SK-N-SH (cell line): ENCODE measurements around the gene SCN9A.

Experiments used
- CTCF ChIP-seq: fragments of 200-600 bp; sonication (generic); IDR thresholded peaks from 2 replicates; pipeline ENCODE4 v1.6.1; 2017; ENCODE audit warnings: antibody characterized with exemption, mild to moderate bottlenecking, moderate library complexity
- ELF1 ChIP-seq: IDR thresholded peaks from 2 replicates; pipeline ENCODE4 v1.4.0; 2012
- EP300 ChIP-seq, 2 experiments: IDR thresholded peaks; 2 replicates each; pipeline versions ENCODE4 v1.4.0 to v1.6.1; 2012; ENCODE audit warnings: borderline replicate concordance in 1 of 2, low read depth in 1 of 2, low read length in 1 of 2
- JUND ChIP-seq: IDR thresholded peaks from 2 replicates; pipeline ENCODE4 v1.4.0; 2012
- MXI1 ChIP-seq: IDR thresholded peaks from 2 replicates; pipeline ENCODE4 v1.6.1; 2012; ENCODE audit warnings: mild to moderate bottlenecking, low read depth, low read length, improper control_type of control experiment
- RAD21 ChIP-seq: IDR thresholded peaks from 2 replicates; pipeline ENCODE4 v1.6.1; 2012; ENCODE audit warnings: mild to moderate bottlenecking, low read length
- RCOR1 ChIP-seq: fragments of 150-350 bp; IDR thresholded peaks from 2 replicates; pipeline ENCODE4 v1.6.1; 2017; ENCODE audit warnings: antibody characterized with exemption, low read length
- SIN3A ChIP-seq: IDR thresholded peaks from 2 replicates; pipeline ENCODE4 v1.6.1; 2012; ENCODE audit warnings: low read depth, mild to moderate bottlenecking, low read length, moderate library complexity, borderline replicate concordance
- SMC3 ChIP-seq: IDR thresholded peaks from 2 replicates; pipeline ENCODE4 v1.6.1; 2012; ENCODE audit warnings: low read depth, low read length, improper control_type of control experiment
- TCF12 ChIP-seq: IDR thresholded peaks from 2 replicates; pipeline ENCODE4 v1.4.0; 2012

- TF ChIP-seq TCF12 = no peak
- no peak for TF ChIP-seq EP300 (IDR thresholded peaks at IDR 0.05; ENCODE audit: borderline replicate concordance in 1 of 2, low read depth in 1 of 2, low read length in 1 of 2)
- no peak for TF ChIP-seq CTCF
- no peak for TF ChIP-seq ELF1
- no peak for TF ChIP-seq SMC3
- no peak for TF ChIP-seq RAD21
- TF ChIP-seq JUND = no peak
- no peak for TF ChIP-seq RCOR1
- TF ChIP-seq MXI1 = no peak
- no peak for TF ChIP-seq SIN3A
These were observed 12.8 kb upstream of the SCN9A start for GRCh38 chr2:166388481-166389070.
